SK-N-SH (cell line): ENCODE measurements around the gene PRM3. TPM values are rescaled to one million over a fixed set of nuclear protein-coding genes. Genes with fewer than 3 reads are reported as not detected.

Experiments used
- CTCF ChIA-PET: fragments of 300-600, 350-600 bp; formaldehyde crosslinking; extraction: SDS; loops from one replicate; lab custom pipeline; 2021; lab: Yijun Ruan, JAX
- POLR2A ChIA-PET: fragments of 350-600 bp; sonication (Branson Sonifier 250); formaldehyde crosslinking; extraction: SDS; loops from one replicate; lab custom pipeline; 2020; ENCODE audit warnings: antibody characterized with exemption, inconsistent platforms; lab: Yijun Ruan, JAX
- DNase-seq: peaks from one replicate; pipeline ENCODE4 v3.0.0; 2012
- H2AFZ ChIP-seq: fragments of 200-600 bp; sonication (generic); 2 replicates; pipeline ENCODE4 v1.8.1; 2016; ENCODE audit warnings: antibody characterized with exemption, mild to moderate bottlenecking, low read depth
- H3F3A ChIP-seq: fragments of 200-600 bp; sonication (generic); replicated peaks from 2 replicates; pipeline ENCODE3; 2016; ENCODE audit warnings: antibody characterized with exemption, mild to moderate bottlenecking; ENCODE audit not compliant: insufficient read depth
- H3K27ac ChIP-seq, 2 experiments: fragments of 200-500 bp in 1 of 2; fragments of 200-600 bp in 1 of 2; sonication (Bioruptor generic) in 1 of 2; sonication (generic), shearing (Covaris generic) in 1 of 2; 2 replicates each; pipeline versions ENCODE4 v1.5.1 to v1.6.1; 2014 to 2016; ENCODE audit warnings: low read depth in 2 of 2, inconsistent platforms in 1 of 2, low read length in 1 of 2, mild to moderate bottlenecking in 1 of 2, mixed read lengths in 1 of 2
- H3K27me3 ChIP-seq: fragments of 200-600 bp; sonication (generic), shearing (Covaris generic); 2 replicates; pipeline ENCODE4 v1.6.1; 2016; ENCODE audit warnings: mixed run types; ENCODE audit not compliant: insufficient read depth
- H3K36me3 ChIP-seq, 2 experiments: fragments of 200-500 bp in 1 of 2; fragments of 200-600 bp in 1 of 2; sonication (Bioruptor generic) in 1 of 2; sonication (generic) in 1 of 2; replicated peaks in 1 of 2; 2 replicates each; pipeline versions ENCODE3 to v1.5.1; 2014 to 2016; ENCODE audit warnings: low read length in 1 of 2, mild to moderate bottlenecking in 1 of 2; ENCODE audit not compliant: insufficient read depth in 2 of 2, control insufficient read depth in 1 of 2
- H3K4me1 ChIP-seq, 2 experiments: fragments of 200-500 bp in 1 of 2; fragments of 200-600 bp in 1 of 2; sonication (Bioruptor generic) in 1 of 2; sonication (generic), shearing (Covaris generic) in 1 of 2; 2 replicates each; pipeline versions ENCODE4 v1.5.1 to v1.6.1; 2014 to 2016; ENCODE audit warnings: low read depth in 1 of 2, low read length in 1 of 2, mixed run types in 1 of 2; ENCODE audit not compliant: insufficient read depth in 2 of 2, control insufficient read depth in 1 of 2
- H3K4me2 ChIP-seq: fragments of 200-600 bp; sonication (generic), shearing (Covaris generic); 2 replicates; pipeline ENCODE4 v1.6.1; 2017; ENCODE audit warnings: mixed run types
- H3K4me3 ChIP-seq, 2 experiments: fragments of 200-500 bp in 1 of 2; fragments of 200-600 bp in 1 of 2; sonication (Bioruptor generic) in 1 of 2; sonication (generic), shearing (Covaris generic) in 1 of 2; 2 replicates each; pipeline versions ENCODE4 v1.5.1 to v1.8.1; 2014 to 2016; ENCODE audit warnings: low read depth in 2 of 2, inconsistent platforms in 1 of 2, low read length in 1 of 2, mild to moderate bottlenecking in 1 of 2, mixed read lengths in 1 of 2, moderate library complexity in 1 of 2
- H3K79me2 ChIP-seq: fragments of 200-600 bp; sonication (generic); 2 replicates; pipeline ENCODE4 v1.8.1; 2017; ENCODE audit warnings: mild to moderate bottlenecking; ENCODE audit not compliant: insufficient read depth
- H3K9ac ChIP-seq: fragments of 200-600 bp; sonication (generic); 2 replicates; pipeline ENCODE4 v1.6.1; 2017; ENCODE audit warnings: mixed run types
- H3K9me2 ChIP-seq: fragments of 200-600 bp; sonication (generic); 2 replicates; pipeline ENCODE4 v1.6.1; 2017; ENCODE audit warnings: mixed run types
- H3K9me3 ChIP-seq: fragments of 200-600 bp; sonication (generic); 2 replicates; pipeline ENCODE4 v1.6.1; 2017; ENCODE audit warnings: mixed run types, mild to moderate bottlenecking, moderate library complexity
- H4K20me1 ChIP-seq: fragments of 200-600 bp; sonication (generic); 2 replicates; pipeline ENCODE4 v1.6.1; 2017; ENCODE audit warnings: mild to moderate bottlenecking, mixed run types; ENCODE audit not compliant: insufficient read depth
- CHD2 ChIP-seq: fragments of 150-350 bp; IDR thresholded peaks from 2 replicates; pipeline ENCODE4 v1.6.1; 2018; ENCODE audit warnings: low read length; ENCODE audit not compliant: partially characterized antibody
- FOXJ3 ChIP-seq: sonication (generic); formaldehyde crosslinking; IDR thresholded peaks from 2 replicates; pipeline ENCODE4 v1.5.1; 2020; ENCODE audit warnings: mild to moderate bottlenecking, missing genetic modification reagents
- IRF3 ChIP-seq: fragments of 150-350 bp; IDR thresholded peaks from 2 replicates; pipeline ENCODE4 v1.6.1; 2016; ENCODE audit warnings: mild to moderate bottlenecking, low read depth, low read length
- JUND ChIP-seq: IDR thresholded peaks from 2 replicates; pipeline ENCODE4 v1.4.0; 2012
- NFIC ChIP-seq: IDR thresholded peaks from 2 replicates; pipeline ENCODE4 v1.4.0; 2012; ENCODE audit warnings: borderline replicate concordance
- USF1 ChIP-seq: IDR thresholded peaks from 2 replicates; pipeline ENCODE4 v1.4.0; 2012; ENCODE audit warnings: low read depth, borderline replicate concordance
- USF2 ChIP-seq: fragments of 150-350 bp; IDR thresholded peaks from 2 replicates; pipeline ENCODE4 v1.6.1; 2017; ENCODE audit warnings: antibody characterized with exemption, low read length, low read depth, borderline replicate concordance
- WGBS: methylation state at CpG from one replicate; pipeline ENCODE4 v1.1.6; 2017; ENCODE audit warnings: low lambda C conversion rate; 5-methylcytosine and 5-hydroxymethylcytosine counted together
- polyA plus RNA-seq, 3 experiments: library from polyadenylated mRNA; depleted of rRNA; stranded (reverse); fragments of >200 nt; gene quantifications; 2 replicates each; pipeline ENCODE4 v1.2.3, GENCODE V29; 2012

PRM3 gene
- polyA plus RNA-seq, 1 of the 3 experiments (the other 2 are of a cell fraction): not detected

- Histone ChIP-seq H3K4me3 (no peak overlapping the region), H3K27me3 (no peaks in the 10 kb centered on the region), H3K27ac (no peak overlapping the region), H3K4me2 (no peak overlapping the region), H3K9me2 (no peaks in the 10 kb centered on the region), H3K9me3 (no peaks in the 10 kb centered on the region), H4K20me1 (no peaks in the 10 kb centered on the region), H3K79me2 (no peaks in the 10 kb centered on the region), H3K4me1 (peaks cover 0 to 3% of the 10 kb centered on the region in 2 experiments; a peak in 1 of 4 replicates), H3F3A (peaks cover 4% of the 10 kb centered on the region), H3K9ac (no peak overlapping the region), H2AFZ (no peak overlapping the region), H3K36me3 (no peaks in the 10 kb centered on the region)
- POLR2A ChIA-PET: no interaction called here
- DNase-seq: no peak
- WGBS: 77% methylated on average over 10 of the region's 10 CpGs
- TF ChIP-seq USF1: no peak
- TF ChIP-seq CHD2: no peak
- no peak for TF ChIP-seq IRF3
- CTCF ChIA-PET: interaction anchor here (1.1 to 1.3 kb wide), 2 partner anchors 76 to 357 kb away, joined by 3 read pairs; no protein-coding TSS in a partner anchor
These were observed 46.7 kb upstream of the PRM3 start for GRCh38 chr16:11320170-11320569.

GRCh38 chr16:11319529-11320146 lies 46.2 kb upstream of the PRM3 start:
- peak; percentile 67 for DNase-seq
- Histone ChIP-seq H3K4me1 (peaks cover 0 to 3% of the 10 kb centered on the region in 2 experiments; a peak in 1 of 4 replicates), H3K9ac (no peak overlapping the region), H3K4me3 (no peak overlapping the region), H3K4me2 (no peak overlapping the region)
- POLR2A ChIA-PET: interaction anchor here (1.1 kb wide), 1 partner anchor 22 kb away, joined by 3 read pairs; no protein-coding TSS in a partner anchor
- CTCF ChIA-PET: interaction anchor here (1.0 to 1.3 kb wide), 4 partner anchors 14 to 356 kb away, joined by 3 to 4 read pairs (median 3); no protein-coding TSS in a partner anchor
- TF ChIP-seq JUND (no peak), NFIC (peak; percentile 91), FOXJ3 (no peak), CHD2 (no peak), USF2 (no peak)
- TF ChIP-seq, all 33 proteins: peak for 1
- Histone ChIP-seq H3K36me3 (no peaks in the 10 kb centered on the region), H3K27me3 (no peaks in the 10 kb centered on the region), H3F3A (peaks cover 4% of the 10 kb centered on the region), H3K27ac (no peak overlapping the region), H3K9me3 (no peaks in the 10 kb centered on the region), H3K79me2 (no peaks in the 10 kb centered on the region), H2AFZ (no peak overlapping the region), H3K9me2 (no peaks in the 10 kb centered on the region), H4K20me1 (no peaks in the 10 kb centered on the region)
- 34% methylated on average over 5 of the region's 8 CpGs for WGBS
